ENCODE measurements around the gene EP300.
A peak's percentile ranks its signal among the peaks of the same experiment; 100 is the strongest.

EP300 gene

DNA sequence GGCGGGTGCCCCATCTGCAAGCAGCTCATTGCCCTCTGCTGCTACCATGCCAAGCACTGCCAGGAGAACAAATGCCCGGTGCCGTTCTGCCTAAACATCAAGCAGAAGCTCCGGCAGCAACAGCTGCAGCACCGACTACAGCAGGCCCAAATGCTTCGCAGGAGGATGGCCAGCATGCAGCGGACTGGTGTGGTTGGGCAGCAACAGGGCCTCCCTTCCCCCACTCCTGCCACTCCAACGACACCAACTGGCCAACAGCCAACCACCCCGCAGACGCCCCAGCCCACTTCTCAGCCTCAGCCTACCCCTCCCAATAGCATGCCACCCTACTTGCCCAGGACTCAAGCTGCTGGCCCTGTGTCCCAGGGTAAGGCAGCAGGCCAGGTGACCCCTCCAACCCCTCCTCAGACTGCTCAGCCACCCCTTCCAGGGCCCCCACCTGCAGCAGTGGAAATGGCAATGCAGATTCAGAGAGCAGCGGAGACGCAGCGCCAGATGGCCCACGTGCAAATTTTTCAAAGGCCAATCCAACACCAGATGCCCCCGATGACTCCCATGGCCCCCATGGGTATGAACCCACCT, 84.7 kb downstream of the EP300 start:
- Histone ChIP-seq H3K27ac (ENCODE audit: extremely low read depth, low read depth, low read length) (no peak overlapping the region), H3K4me3 (ENCODE audit: low read depth, low read length) (no peak overlapping the region), H3K36me3 (ENCODE audit: control insufficient read depth in 2 of 2, insufficient read depth in 1 of 2, low read length in 2 of 2) (peaks cover 73 to 82% of the 10 kb centered on the region in 2 experiments), H3K9me3 (ENCODE audit: control insufficient read depth, insufficient read depth, low read depth, low read length) (no peaks in the 10 kb centered on the region), H3K4me1 (ENCODE audit: control insufficient read depth, insufficient read depth, low read length) (no peaks in the 10 kb centered on the region)
- TF ChIP-seq, protein P1, sequence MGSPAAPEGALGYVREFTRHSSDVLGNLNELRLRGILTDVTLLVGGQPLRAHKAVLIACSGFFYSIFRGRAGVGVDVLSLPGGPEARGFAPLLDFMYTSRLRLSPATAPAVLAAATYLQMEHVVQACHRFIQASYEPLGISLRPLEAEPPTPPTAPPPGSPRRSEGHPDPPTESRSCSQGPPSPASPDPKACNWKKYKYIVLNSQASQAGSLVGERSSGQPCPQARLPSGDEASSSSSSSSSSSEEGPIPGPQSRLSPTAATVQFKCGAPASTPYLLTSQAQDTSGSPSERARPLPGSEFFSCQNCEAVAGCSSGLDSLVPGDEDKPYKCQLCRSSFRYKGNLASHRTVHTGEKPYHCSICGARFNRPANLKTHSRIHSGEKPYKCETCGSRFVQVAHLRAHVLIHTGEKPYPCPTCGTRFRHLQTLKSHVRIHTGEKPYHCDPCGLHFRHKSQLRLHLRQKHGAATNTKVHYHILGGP (tag by site-specific recombination; IDR thresholded peaks at IDR 0.05) = no peak
- TF ChIP-seq, protein P2, sequence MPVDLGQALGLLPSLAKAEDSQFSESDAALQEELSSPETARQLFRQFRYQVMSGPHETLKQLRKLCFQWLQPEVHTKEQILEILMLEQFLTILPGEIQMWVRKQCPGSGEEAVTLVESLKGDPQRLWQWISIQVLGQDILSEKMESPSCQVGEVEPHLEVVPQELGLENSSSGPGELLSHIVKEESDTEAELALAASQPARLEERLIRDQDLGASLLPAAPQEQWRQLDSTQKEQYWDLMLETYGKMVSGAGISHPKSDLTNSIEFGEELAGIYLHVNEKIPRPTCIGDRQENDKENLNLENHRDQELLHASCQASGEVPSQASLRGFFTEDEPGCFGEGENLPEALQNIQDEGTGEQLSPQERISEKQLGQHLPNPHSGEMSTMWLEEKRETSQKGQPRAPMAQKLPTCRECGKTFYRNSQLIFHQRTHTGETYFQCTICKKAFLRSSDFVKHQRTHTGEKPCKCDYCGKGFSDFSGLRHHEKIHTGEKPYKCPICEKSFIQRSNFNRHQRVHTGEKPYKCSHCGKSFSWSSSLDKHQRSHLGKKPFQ (tag by site-specific recombination; IDR thresholded peaks at IDR 0.05) = no peak
- TF ChIP-seq ZNF2 (tag by site-specific recombination; IDR thresholded peaks at IDR 0.05) (no peak), SALL2 (tag by site-specific recombination; IDR thresholded peaks at IDR 0.05; ENCODE audit: borderline replicate concordance) (no peak)
- ChIA-PET POLR2A (no interaction called here), CTCF (interaction anchor here (0.8 kb wide), 1 partner anchor 13 kb away, joined by 3 read pairs; no protein-coding TSS in a partner anchor)

DNA sequence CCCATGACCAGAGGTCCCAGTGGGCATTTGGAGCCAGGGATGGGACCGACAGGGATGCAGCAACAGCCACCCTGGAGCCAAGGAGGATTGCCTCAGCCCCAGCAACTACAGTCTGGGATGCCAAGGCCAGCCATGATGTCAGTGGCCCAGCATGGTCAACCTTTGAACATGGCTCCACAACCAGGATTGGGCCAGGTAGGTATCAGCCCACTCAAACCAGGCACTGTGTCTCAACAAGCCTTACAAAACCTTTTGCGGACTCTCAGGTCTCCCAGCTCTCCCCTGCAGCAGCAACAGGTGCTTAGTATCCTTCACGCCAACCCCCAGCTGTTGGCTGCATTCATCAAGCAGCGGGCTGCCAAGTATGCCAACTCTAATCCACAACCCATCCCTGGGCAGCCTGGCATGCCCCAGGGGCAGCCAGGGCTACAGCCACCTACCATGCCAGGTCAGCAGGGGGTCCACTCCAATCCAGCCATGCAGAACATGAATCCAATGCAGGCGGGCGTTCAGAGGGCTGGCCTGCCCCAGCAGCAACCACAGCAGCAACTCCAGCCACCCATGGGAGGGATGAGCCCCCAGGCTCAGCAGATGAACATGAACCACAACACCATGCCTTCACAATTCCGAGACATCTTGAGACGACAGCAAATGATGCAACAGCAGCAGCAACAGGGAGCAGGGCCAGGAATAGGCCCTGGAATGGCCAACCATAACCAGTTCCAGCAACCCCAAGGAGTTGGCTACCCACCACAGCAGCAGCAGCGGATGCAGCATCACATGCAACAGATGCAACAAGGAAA, 85.4 kb downstream of the EP300 start:
- H3K4me3 ChIP-seq (ENCODE audit: low read depth, low read length) = no peak overlapping the region
- ChIA-PET CTCF (interaction anchor here (0.8 kb wide), 1 partner anchor 12 kb away, joined by 3 read pairs; no protein-coding TSS in a partner anchor), POLR2A (no interaction called here)
- H3K27ac ChIP-seq (ENCODE audit: extremely low read depth, low read depth, low read length) = no peak overlapping the region
- H3K9me3 ChIP-seq (ENCODE audit: control insufficient read depth, insufficient read depth, low read depth, low read length) = no peaks in the 10 kb centered on the region
- H3K36me3 ChIP-seq (ENCODE audit: control insufficient read depth in 2 of 2, insufficient read depth in 1 of 2, low read length in 2 of 2) = peaks cover 66 to 75% of the 10 kb centered on the region in 2 experiments
- TF ChIP-seq, protein P3, sequence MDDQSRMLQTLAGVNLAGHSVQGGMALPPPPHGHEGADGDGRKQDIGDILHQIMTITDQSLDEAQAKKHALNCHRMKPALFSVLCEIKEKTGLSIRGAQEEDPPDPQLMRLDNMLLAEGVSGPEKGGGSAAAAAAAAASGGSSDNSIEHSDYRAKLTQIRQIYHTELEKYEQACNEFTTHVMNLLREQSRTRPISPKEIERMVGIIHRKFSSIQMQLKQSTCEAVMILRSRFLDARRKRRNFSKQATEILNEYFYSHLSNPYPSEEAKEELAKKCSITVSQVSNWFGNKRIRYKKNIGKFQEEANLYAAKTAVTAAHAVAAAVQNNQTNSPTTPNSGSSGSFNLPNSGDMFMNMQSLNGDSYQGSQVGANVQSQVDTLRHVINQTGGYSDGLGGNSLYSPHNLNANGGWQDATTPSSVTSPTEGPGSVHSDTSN (CRISPR knock-in tag; IDR thresholded peaks at IDR 0.05) = no peak
- peak; percentile 92 for TF ChIP-seq SCRT2 (tag by site-specific recombination; IDR thresholded peaks at IDR 0.05)
- no peak for TF ChIP-seq ZNF366 (tag by site-specific recombination; conservative IDR thresholded peaks at IDR 0.05)
- TF ChIP-seq, protein P4, sequence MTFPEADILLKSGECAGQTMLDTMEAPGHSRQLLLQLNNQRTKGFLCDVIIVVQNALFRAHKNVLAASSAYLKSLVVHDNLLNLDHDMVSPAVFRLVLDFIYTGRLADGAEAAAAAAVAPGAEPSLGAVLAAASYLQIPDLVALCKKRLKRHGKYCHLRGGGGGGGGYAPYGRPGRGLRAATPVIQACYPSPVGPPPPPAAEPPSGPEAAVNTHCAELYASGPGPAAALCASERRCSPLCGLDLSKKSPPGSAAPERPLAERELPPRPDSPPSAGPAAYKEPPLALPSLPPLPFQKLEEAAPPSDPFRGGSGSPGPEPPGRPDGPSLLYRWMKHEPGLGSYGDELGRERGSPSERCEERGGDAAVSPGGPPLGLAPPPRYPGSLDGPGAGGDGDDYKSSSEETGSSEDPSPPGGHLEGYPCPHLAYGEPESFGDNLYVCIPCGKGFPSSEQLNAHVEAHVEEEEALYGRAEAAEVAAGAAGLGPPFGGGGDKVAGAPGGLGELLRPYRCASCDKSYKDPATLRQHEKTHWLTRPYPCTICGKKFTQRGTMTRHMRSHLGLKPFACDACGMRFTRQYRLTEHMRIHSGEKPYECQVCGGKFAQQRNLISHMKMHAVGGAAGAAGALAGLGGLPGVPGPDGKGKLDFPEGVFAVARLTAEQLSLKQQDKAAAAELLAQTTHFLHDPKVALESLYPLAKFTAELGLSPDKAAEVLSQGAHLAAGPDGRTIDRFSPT (tag by site-specific recombination; IDR thresholded peaks at IDR 0.05) = 0 out of 2 replicates have a peak, but pooled peaks have one; percentile 15
- peak; percentile 82 for TF ChIP-seq SCRT1 (tag by site-specific recombination; IDR thresholded peaks at IDR 0.05; ENCODE audit: borderline replicate concordance)
- TF ChIP-seq, protein P5, sequence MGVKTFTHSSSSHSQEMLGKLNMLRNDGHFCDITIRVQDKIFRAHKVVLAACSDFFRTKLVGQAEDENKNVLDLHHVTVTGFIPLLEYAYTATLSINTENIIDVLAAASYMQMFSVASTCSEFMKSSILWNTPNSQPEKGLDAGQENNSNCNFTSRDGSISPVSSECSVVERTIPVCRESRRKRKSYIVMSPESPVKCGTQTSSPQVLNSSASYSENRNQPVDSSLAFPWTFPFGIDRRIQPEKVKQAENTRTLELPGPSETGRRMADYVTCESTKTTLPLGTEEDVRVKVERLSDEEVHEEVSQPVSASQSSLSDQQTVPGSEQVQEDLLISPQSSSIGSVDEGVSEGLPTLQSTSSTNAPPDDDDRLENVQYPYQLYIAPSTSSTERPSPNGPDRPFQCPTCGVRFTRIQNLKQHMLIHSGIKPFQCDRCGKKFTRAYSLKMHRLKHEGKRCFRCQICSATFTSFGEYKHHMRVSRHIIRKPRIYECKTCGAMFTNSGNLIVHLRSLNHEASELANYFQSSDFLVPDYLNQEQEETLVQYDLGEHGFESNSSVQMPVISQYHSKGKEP (tag by site-specific recombination; IDR thresholded peaks at IDR 0.05) = peak; percentile 79
- peak; percentile 79 for TF ChIP-seq ZNF600 (tag by site-specific recombination; IDR thresholded peaks at IDR 0.05)
- no peak for TF ChIP-seq ZFP3 (tag by site-specific recombination; IDR thresholded peaks at IDR 0.05; ENCODE audit: low read depth)
- 0 out of 2 replicates have a peak, but pooled peaks have one; percentile 18 for TF ChIP-seq ZIC2 (tag by site-specific recombination; IDR thresholded peaks at IDR 0.05)
- H3K4me1 ChIP-seq (ENCODE audit: control insufficient read depth, insufficient read depth, low read length) = peaks cover 3% of the 10 kb centered on the region; the same call in 1 of the 2 replicates

Data from HEK293 (cell line).